ENCODE results near the gene SRM. TPM values are rescaled to one million over a fixed set of nuclear protein-coding genes. Genes with fewer than 3 reads are reported as not detected.

Gene SRM
- total and polyA plus RNA-seq, 2 of the 13 experiments (the other 11 are each of a cell fraction or from before 2014, with no cell fraction given), result 27.9 to 31.8 TPM

- no peak for TF ChIP-seq MLXIP (CRISPR knock-in tag; IDR thresholded peaks at IDR 0.05; ENCODE audit: borderline replicate concordance)
These were observed 5.2 kb downstream of the SRM start (continued) for GRCh38 chr1:11054666-11055065.

GRCh38 chr1:11054181-11054580 lies 5.6 kb downstream of the SRM start:
- DNase-seq (ENCODE audit: low spot score) (no peak), ATAC-seq (peak; percentile 3; the same call in 2 of the 3 replicates), FAIRE-seq (no peak)
- ChIA-PET POLR2A (no interaction called here), CTCF (ENCODE audit: low intra/inter-chr PET ratio, low total read pairs) (no interaction called here)
- no peak overlapping the region for H3K9ac ChIP-seq (ENCODE audit: insufficient read depth, low read depth, low read length)
- no peak overlapping the region for H3K4me3 ChIP-seq (replicated peaks in 1 of 3; ENCODE audit: insufficient read depth in 1 of 3, low read depth in 2 of 3, low read length in 3 of 3)
- in situ Hi-C loops (cut with HindIII; ENCODE audit: extremely low pct_ligation_motif_present, low pct_unique_long_range_greater_than_20kb) (no loop called here), intact Hi-C loops (cut with micrococcal nuclease; ENCODE audit: unreplicated experiment) (no loop called here)
- no peak overlapping the region for H3K27ac ChIP-seq (ENCODE audit: extremely low read length, insufficient read depth, low read length)
- peaks cover 46% of the 10 kb centered on the region for H3K4me1 ChIP-seq (ENCODE audit: insufficient read depth, low read length)
- no peaks in the 10 kb centered on the region; a peak in 1 of 5 replicates for H3K27me3 ChIP-seq (ENCODE audit: control insufficient read depth in 1 of 2, insufficient read depth in 2 of 2, low read length in 2 of 2)
- H3K9me3 ChIP-seq (ENCODE audit: low read length), result no peaks in the 10 kb centered on the region
- no TSS peak for BruUV-seq (replicated peaks)
- WGBS (ENCODE audit: low lambda C conversion rate), result no CpG with 5 or more reads among the region's 7 CpGs
- no peak for TF ChIP-seq ZNF597 (CRISPR knock-in tag; IDR thresholded peaks at IDR 0.05)
- TF ChIP-seq RBFOX2 (IDR thresholded peaks at IDR 0.05; ENCODE audit: low read depth, low read length), result 0 out of 2 replicates have a peak, but pooled peaks have one; percentile 10
- 0 out of 2 replicates have a peak, but pooled peaks have one; percentile 0 for TF ChIP-seq HNRNPL (IDR thresholded peaks at IDR 0.05; ENCODE audit: low read depth, low read length)
- no peak overlapping the region for H2AFZ ChIP-seq (ENCODE audit: low read length)
- peaks cover 5 to 23% of the 10 kb centered on the region in 2 experiments; a peak in 4 of 5 replicates for H3K36me3 ChIP-seq (replicated peaks in 1 of 2; ENCODE audit: control insufficient read depth in 1 of 2, insufficient read depth in 2 of 2, low read length in 2 of 2)
- peaks cover 8% of the 10 kb centered on the region for H3K79me2 ChIP-seq (ENCODE audit: insufficient read depth, low read length)
- H4K20me1 ChIP-seq (ENCODE audit: insufficient read depth, low read length), result peaks cover 3% of the 10 kb centered on the region; the same call in 1 of the 2 replicates
- no peak overlapping the region for H3K4me2 ChIP-seq (ENCODE audit: low read depth, low read length)
